Endothelial cell of umbilical vein (primary cell): ENCODE results near the gene SMTNL1. TPM values are rescaled to one million over a fixed set of nuclear protein-coding genes. Genes with fewer than 3 reads are reported as not detected.

Source experiments
- BruUV-seq: library from RNA; stranded (reverse); fragments of 400-500 nt; replicated peaks from 2 replicates; lab custom pipeline; 2021; lab: Mats Ljungman, UMichigan
- CTCF ChIA-PET: fragments of 300-600, 350-600 bp; sonication (Branson Sonifier 250); formaldehyde crosslinking; loops from one replicate; lab custom pipeline; 2021; ENCODE audit warnings: antibody characterized with exemption, inconsistent platforms; lab: Charles Lee
- POLR2A ChIA-PET: fragments of 300-600, 350-600 bp; sonication (Branson Sonifier 250); formaldehyde crosslinking; loops from one replicate; lab custom pipeline; 2021; ENCODE audit warnings: antibody characterized with exemption, inconsistent platforms; lab: Charles Lee
- DNase-seq: peaks from one replicate; pipeline ENCODE4 v3.0.0-alpha.2; 2011; ENCODE audit warnings: low read depth, low spot score
- FAIRE-seq: peaks from 2 replicates; lab custom pipeline; 2011; peaks lifted over from hg19 to GRCh38; lab: Jason Lieb, UNC
- H2AFZ ChIP-seq: 2 replicates; pipeline ENCODE4 v1.6.0; 2012; ENCODE audit warnings: low read depth, low read length, control low read depth, inconsistent platforms
- H3K27ac ChIP-seq: 2 replicates; pipeline ENCODE4 v1.5.1; 2011; ENCODE audit warnings: low read depth, mild to moderate bottlenecking, control low read depth, low read length, moderate library complexity; ENCODE audit not compliant: insufficient read depth
- H3K27me3 ChIP-seq, 2 experiments: 2 replicates each; pipeline versions ENCODE4 v1.6.0 to v1.6.1; 2011; ENCODE audit warnings: low read length in 2 of 2, mixed read lengths in 1 of 2; ENCODE audit not compliant: control insufficient read depth in 2 of 2, insufficient read depth in 2 of 2
- H3K36me3 ChIP-seq, 2 experiments: 2 replicates in 1 of 2; 3 replicates in 1 of 2; pipeline ENCODE4 v1.5.1; 2011; ENCODE audit warnings: low read length in 2 of 2, mild to moderate bottlenecking in 1 of 2, moderate library complexity in 1 of 2; ENCODE audit not compliant: control insufficient read depth in 2 of 2, insufficient read depth in 2 of 2; ENCODE audit errors: extremely low read depth in 1 of 2
- H3K4me1 ChIP-seq: 3 replicates; pipeline ENCODE4 v1.5.1; 2011; ENCODE audit warnings: mild to moderate bottlenecking, low read length; ENCODE audit not compliant: control insufficient read depth, insufficient read depth; ENCODE audit errors: extremely low read depth
- H3K4me2 ChIP-seq: 2 replicates; pipeline ENCODE4 v1.6.1; 2011; ENCODE audit warnings: low read length, control low read depth, mixed read lengths; ENCODE audit not compliant: insufficient read depth
- H3K4me3 ChIP-seq, 3 experiments: fragments of 200-600 bp in 1 of 3; sonication (generic), shearing (Covaris generic) in 1 of 3; replicated peaks in 1 of 3; 2 replicates each; pipeline ENCODE4 v1.5.1; 2011 to 2016; ENCODE audit warnings: control low read depth in 3 of 3, low read length in 3 of 3, mild to moderate bottlenecking in 2 of 3, inconsistent platforms in 1 of 3, low read depth in 1 of 3, moderate library complexity in 1 of 3; ENCODE audit not compliant: insufficient read depth in 1 of 3
- H3K79me2 ChIP-seq: 2 replicates; pipeline ENCODE4 v1.6.0; 2012; ENCODE audit warnings: low read length, inconsistent platforms; ENCODE audit not compliant: control insufficient read depth, insufficient read depth
- H3K9ac ChIP-seq: replicated peaks from 2 replicates; pipeline ENCODE3; 2011; ENCODE audit warnings: low read length, control low read depth; ENCODE audit not compliant: insufficient read depth; ENCODE audit errors: extremely low read depth
- H3K9me1 ChIP-seq: replicated peaks from 3 replicates; pipeline ENCODE4 v1.6.0; 2011; ENCODE audit warnings: mild to moderate bottlenecking, low read length; ENCODE audit not compliant: control insufficient read depth, insufficient read depth; ENCODE audit errors: extremely low read depth
- H3K9me3 ChIP-seq: replicated peaks from 2 replicates; pipeline ENCODE4 v1.5.1; 2012; ENCODE audit warnings: low read length, inconsistent platforms; ENCODE audit not compliant: control insufficient read depth, insufficient read depth
- H4K20me1 ChIP-seq: replicated peaks from 2 replicates; pipeline ENCODE3; 2011; ENCODE audit warnings: mild to moderate bottlenecking, low read length; ENCODE audit not compliant: control insufficient read depth, insufficient read depth; ENCODE audit errors: extremely low read depth
- CTCF ChIP-seq, 2 donors: IDR thresholded peaks; 1 replicate in 1 of 2; 2 replicates in 1 of 2; pipeline ENCODE4 v1.5.1; 2011; ENCODE audit warnings: low read length in 2 of 2, mild to moderate bottlenecking in 2 of 2, moderate library complexity in 2 of 2, control low read depth in 1 of 2, inconsistent platforms in 1 of 2, low read depth in 1 of 2; ENCODE audit not compliant: insufficient read depth in 1 of 2; ENCODE audit errors: extremely low read depth in 1 of 2
- EZH2 ChIP-seq: IDR thresholded peaks from 2 replicates; pipeline ENCODE4 v1.6.1; 2012; ENCODE audit warnings: borderline replicate concordance, low read depth, mild to moderate bottlenecking, moderate library complexity, low read length, inconsistent platforms; ENCODE audit not compliant: severe bottlenecking
- FOS ChIP-seq: IDR thresholded peaks from 2 replicates; pipeline ENCODE4 v1.6.1; 2011; ENCODE audit warnings: mild to moderate bottlenecking, low read length, moderate library complexity, borderline replicate concordance; ENCODE audit not compliant: insufficient read depth
- GATA2 ChIP-seq: IDR thresholded peaks from 2 replicates; pipeline ENCODE4 v1.7.0; 2011; ENCODE audit warnings: low read depth, mild to moderate bottlenecking, moderate library complexity, mixed read lengths, low read length; ENCODE audit not compliant: insufficient read length, insufficient read depth
- JUN ChIP-seq: IDR thresholded peaks from 2 replicates; pipeline ENCODE4 v1.6.1; 2011; ENCODE audit warnings: borderline replicate concordance, low read depth; ENCODE audit not compliant: insufficient read length, insufficient read depth
- MAX ChIP-seq: IDR thresholded peaks from 2 replicates; pipeline ENCODE4 v1.6.1; 2011; ENCODE audit not compliant: insufficient read depth, insufficient read length
- MYC ChIP-seq: IDR thresholded peaks from one replicate; pipeline ENCODE4 v1.6.1; 2011; ENCODE audit warnings: mild to moderate bottlenecking, low read depth, low read length
- POLR2A ChIP-seq: IDR thresholded peaks from 2 replicates; pipeline ENCODE4 v1.6.1; 2012; ENCODE audit warnings: low read depth, mild to moderate bottlenecking, control low read depth, low read length
- POLR2AphosphoS5 ChIP-seq: IDR thresholded peaks from 2 replicates; pipeline ENCODE4 v1.6.1; 2012; ENCODE audit warnings: low read depth, mild to moderate bottlenecking, control low read depth, low read length, moderate library complexity; ENCODE audit not compliant: insufficient read depth
- dilution Hi-C: fragments of 300-500 bp; cut with MboI; formaldehyde crosslinking; loops from one replicate; pipeline ENCODE4 v1.15.0; 2019; ENCODE audit warnings: low sequenced_read_pairs; ENCODE audit not compliant: extremely low pct_ligation_motif_present
- intact Hi-C: fragments of 100-400 bp; cut with micrococcal nuclease; formaldehyde crosslinking; loops from one replicate; pipeline ENCODE4 v1.10.0; 2022
- polyA plus RNA-seq, 4 experiments: library from polyadenylated mRNA; depleted of rRNA in 3 of 4; stranded (reverse) in 3 of 4; unstranded in 1 of 4; fragments of >200 nt; gene quantifications; 2 replicates each; pipeline versions ENCODE4 v1.2.1 to v1.2.3, GENCODE V29; 2011 to 2012; ENCODE audit warnings: missing spikeins in 1 of 4
- total RNA-seq: library from RNA; stranded (reverse); gene quantifications from 2 replicates; pipeline ENCODE4 v1.2.3, GENCODE V29; 2021

SMTNL1 gene
- total and polyA plus RNA-seq, 2 donors (not counting 3 experiments of a cell fraction or from before 2014, with no cell fraction given) = not detected

DNA sequence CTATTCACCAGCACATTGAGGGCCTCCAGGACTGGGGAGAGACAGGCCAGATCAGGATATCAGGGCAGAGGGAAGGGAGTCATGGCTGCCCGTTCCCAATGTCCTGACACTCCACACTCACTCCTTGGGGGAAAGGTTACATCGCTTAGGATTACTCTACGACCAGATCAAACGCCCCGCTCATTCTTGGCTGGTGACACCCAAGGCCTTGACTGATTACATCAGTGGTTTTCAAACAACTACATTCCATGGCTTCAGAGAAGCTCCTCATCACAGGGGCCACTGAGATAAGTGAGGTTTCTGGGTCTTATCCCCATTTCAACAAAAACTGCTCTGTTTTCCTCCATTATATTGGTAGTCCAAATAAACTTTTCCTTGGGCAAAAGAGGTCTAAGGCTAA, 15.1 kb downstream of the SMTNL1 start:
- no peaks in the 10 kb centered on the region for H4K20me1 ChIP-seq
- no peak overlapping the region for H3K9ac ChIP-seq
- H3K27ac ChIP-seq = no peak overlapping the region
- no peak overlapping the region for H3K4me3 ChIP-seq
- H2AFZ ChIP-seq = no peak overlapping the region
- H3K9me3 ChIP-seq = no peaks in the 10 kb centered on the region
- DNase-seq (no peak), FAIRE-seq (no peak)
- TF ChIP-seq FOS = no peak
- no peak for TF ChIP-seq POLR2AphosphoS5
- TF ChIP-seq MYC = no peak
- TF ChIP-seq CTCF (IDR thresholded peaks at IDR 0.05; ENCODE audit: extremely low read depth in 1 of 2, insufficient read depth in 1 of 2, low read depth in 1 of 2, low read length in 2 of 2) = no peak
- TF ChIP-seq EZH2 = no peak
- TF ChIP-seq JUN = no peak
- TF ChIP-seq GATA2 = no peak
- TF ChIP-seq MAX = no peak
- no peak for TF ChIP-seq POLR2A
- dilution Hi-C loops = no loop called here
- intact Hi-C loops = no loop called here
- ChIA-PET POLR2A (no interaction called here), CTCF (no interaction called here)
- peaks cover 0 to 5% of the 10 kb centered on the region in 2 experiments for H3K36me3 ChIP-seq
- H3K79me2 ChIP-seq = no peaks in the 10 kb centered on the region
- H3K4me2 ChIP-seq = no peak overlapping the region
- H3K9me1 ChIP-seq = no peaks in the 10 kb centered on the region
- no peaks in the 10 kb centered on the region for H3K4me1 ChIP-seq
- H3K27me3 ChIP-seq = no peaks in the 10 kb centered on the region
- BruUV-seq = no TSS peak
